ENCODE results near the gene RAB18. TPM values are rescaled to one million over a fixed set of nuclear protein-coding genes. Genes with fewer than 3 reads are reported as not detected.

Gene RAB18
- total RNA-seq, 1 donor from 2014 or later, result 61.6 TPM

DNA sequence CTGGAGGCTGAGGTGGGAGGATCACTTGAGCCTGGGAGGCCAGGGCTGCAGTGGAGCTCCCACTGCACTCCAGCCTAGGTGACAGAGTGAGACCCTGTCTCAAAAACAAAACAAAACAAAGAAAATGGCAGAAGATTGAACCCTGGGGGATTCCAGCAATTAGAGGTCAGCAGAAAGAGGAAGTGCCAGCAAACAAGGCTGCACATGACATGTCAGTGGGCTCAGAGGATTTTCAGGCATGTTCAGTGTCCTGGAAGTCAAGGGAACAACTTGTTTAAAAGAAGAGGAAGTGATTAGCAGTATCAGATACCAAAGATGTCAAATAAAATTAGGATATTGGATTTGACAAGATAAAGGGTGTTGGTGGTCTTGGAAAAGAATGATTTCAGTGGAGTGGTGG is 32.3 kb downstream of the RAB18 start:
- Mint-ChIP-seq H3K4me1 (ENCODE audit: low read depth) (peaks cover 18% of the 10 kb centered on the region), H3K9me3 (no peaks in the 10 kb centered on the region), H3K4me3 (no peak overlapping the region), H3K27me3 (ENCODE audit: insufficient read depth) (no peaks in the 10 kb centered on the region), H3K36me3 (ENCODE audit: low read depth) (peaks cover 31% of the 10 kb centered on the region), H3K27ac (no peak overlapping the region)
- intact Hi-C loops (cut with micrococcal nuclease), result no loop called here
- DNase-seq (ENCODE audit: low spot score), result no peak

- no peak overlapping the region for H3K4me3 Mint-ChIP-seq
- DNase-seq (ENCODE audit: low spot score), result no peak
- H3K4me1 Mint-ChIP-seq (ENCODE audit: low read depth), result peaks cover 13% of the 10 kb centered on the region
- no peaks in the 10 kb centered on the region for H3K9me3 Mint-ChIP-seq
- H3K27ac Mint-ChIP-seq, result no peak overlapping the region
- peaks cover 27% of the 10 kb centered on the region for H3K36me3 Mint-ChIP-seq (ENCODE audit: low read depth)
- no peaks in the 10 kb centered on the region for H3K27me3 Mint-ChIP-seq (ENCODE audit: insufficient read depth)
- intact Hi-C loops (cut with micrococcal nuclease), result no loop called here
These were observed 33.1 kb downstream of the RAB18 start for GRCh38 chr10:27537166-27537565.

DNA sequence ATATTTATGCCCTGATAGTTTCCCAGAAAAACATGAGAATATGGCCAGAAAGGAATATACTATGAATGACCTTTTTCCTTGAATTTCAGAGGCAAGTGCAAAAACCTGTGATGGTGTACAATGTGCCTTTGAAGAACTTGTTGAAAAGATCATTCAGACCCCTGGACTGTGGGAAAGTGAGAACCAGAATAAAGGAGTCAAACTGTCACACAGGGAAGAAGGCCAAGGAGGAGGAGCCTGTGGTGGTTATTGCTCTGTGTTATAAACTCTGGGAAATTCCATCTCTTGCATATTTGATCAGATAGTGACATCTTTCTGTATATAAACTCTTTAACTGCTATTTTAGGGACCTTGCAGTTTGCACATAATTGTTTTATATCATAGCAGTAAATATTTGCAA is 33.7 kb downstream of the RAB18 start:
- intact Hi-C loops (cut with micrococcal nuclease), result no loop called here
- Mint-ChIP-seq H3K9me3 (no peaks in the 10 kb centered on the region), H3K4me1 (ENCODE audit: low read depth) (peaks cover 13% of the 10 kb centered on the region), H3K27ac (no peak overlapping the region), H3K4me3 (no peak overlapping the region), H3K27me3 (ENCODE audit: insufficient read depth) (no peaks in the 10 kb centered on the region), H3K36me3 (ENCODE audit: low read depth) (peaks cover 28% of the 10 kb centered on the region)
- no peak for DNase-seq (ENCODE audit: low spot score)

DNA sequence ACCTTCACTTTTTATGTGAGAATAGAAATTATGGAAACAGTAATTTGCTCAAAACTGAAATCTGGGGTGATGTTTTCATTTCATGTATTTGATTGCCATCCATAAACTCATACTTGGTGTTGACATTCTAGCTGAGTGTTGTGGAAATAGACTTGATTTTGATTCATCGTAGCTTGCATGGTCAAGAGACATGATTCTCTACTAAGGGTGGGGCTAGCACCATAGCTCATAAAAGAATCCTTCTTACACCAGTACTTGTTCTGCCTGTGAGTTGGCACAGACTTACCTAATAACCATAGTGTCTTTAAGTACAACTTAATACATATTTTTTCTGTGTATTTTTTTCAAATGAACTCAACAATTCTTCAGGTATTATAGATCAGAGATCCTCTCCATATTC is 36.6 kb downstream of the RAB18 start:
- peaks cover 13% of the 10 kb centered on the region for H3K4me1 Mint-ChIP-seq (ENCODE audit: low read depth)

GRCh38 chr10:27541796-27542729 is 38.0 kb downstream of the RAB18 start:
- Mint-ChIP-seq H3K27ac (no peak overlapping the region), H3K4me1 (ENCODE audit: low read depth) (peaks cover 13% of the 10 kb centered on the region), H3K4me3 (no peak overlapping the region), H3K9me3 (no peaks in the 10 kb centered on the region), H3K27me3 (ENCODE audit: insufficient read depth) (no peaks in the 10 kb centered on the region), H3K36me3 (ENCODE audit: low read depth) (peaks cover 32% of the 10 kb centered on the region)
- no peak for DNase-seq (ENCODE audit: low spot score)
- intact Hi-C loops (cut with micrococcal nuclease), result no loop called here

More for the DNA sequence above, 36.6 kb downstream of the RAB18 start:
- no peak overlapping the region for H3K4me3 Mint-ChIP-seq
- no peaks in the 10 kb centered on the region for H3K27me3 Mint-ChIP-seq (ENCODE audit: insufficient read depth)
- no peak overlapping the region for H3K27ac Mint-ChIP-seq
- DNase-seq (ENCODE audit: low spot score), result no peak
- no peaks in the 10 kb centered on the region for H3K9me3 Mint-ChIP-seq
- intact Hi-C loops (cut with micrococcal nuclease), result no loop called here
- peaks cover 29% of the 10 kb centered on the region for H3K36me3 Mint-ChIP-seq (ENCODE audit: low read depth)

GRCh38 chr10:27542812-27543211 is 38.7 kb downstream of the RAB18 start:
- Mint-ChIP-seq H3K4me3 (no peak overlapping the region), H3K27ac (no peak overlapping the region), H3K36me3 (ENCODE audit: low read depth) (peaks cover 32% of the 10 kb centered on the region), H3K27me3 (ENCODE audit: insufficient read depth) (no peaks in the 10 kb centered on the region), H3K4me1 (ENCODE audit: low read depth) (peaks cover 9% of the 10 kb centered on the region), H3K9me3 (no peaks in the 10 kb centered on the region)
- intact Hi-C loops (cut with micrococcal nuclease), result no loop called here
- no peak for DNase-seq (ENCODE audit: low spot score)

- peaks cover 15% of the 10 kb centered on the region for H3K36me3 Mint-ChIP-seq (ENCODE audit: low read depth)
- no peak overlapping the region for H3K4me3 Mint-ChIP-seq
- intact Hi-C loops (cut with micrococcal nuclease), result no loop called here
- no peak overlapping the region for H3K27ac Mint-ChIP-seq
- no peak for DNase-seq (ENCODE audit: low spot score)
- no peaks in the 10 kb centered on the region for H3K4me1 Mint-ChIP-seq (ENCODE audit: low read depth)
- H3K27me3 Mint-ChIP-seq (ENCODE audit: insufficient read depth), result no peaks in the 10 kb centered on the region
- H3K9me3 Mint-ChIP-seq, result no peaks in the 10 kb centered on the region
These were observed 42.9 kb downstream of the RAB18 start for GRCh38 chr10:27547047-27547446.

- no peak overlapping the region for H3K27ac Mint-ChIP-seq
These were observed 43.4 kb downstream of the RAB18 start for GRCh38 chr10:27547482-27547881.

GRCh38 chr10:27550823-27551222 is 46.7 kb downstream of the RAB18 start:
- intact Hi-C loops (cut with micrococcal nuclease), result no loop called here
- Mint-ChIP-seq H3K4me1 (ENCODE audit: low read depth) (no peaks in the 10 kb centered on the region), H3K27ac (no peak overlapping the region), H3K4me3 (no peak overlapping the region), H3K36me3 (ENCODE audit: low read depth) (peaks cover 5% of the 10 kb centered on the region), H3K27me3 (ENCODE audit: insufficient read depth) (no peaks in the 10 kb centered on the region), H3K9me3 (no peaks in the 10 kb centered on the region)
- DNase-seq (ENCODE audit: low spot score), result no peak

More at GRCh38 chr10:27547482-27547881, 43.4 kb downstream of the RAB18 start:
- intact Hi-C loops (cut with micrococcal nuclease), result no loop called here
- Mint-ChIP-seq H3K27me3 (ENCODE audit: insufficient read depth) (no peaks in the 10 kb centered on the region), H3K4me3 (no peak overlapping the region), H3K4me1 (ENCODE audit: low read depth) (no peaks in the 10 kb centered on the region), H3K9me3 (no peaks in the 10 kb centered on the region), H3K36me3 (ENCODE audit: low read depth) (peaks cover 15% of the 10 kb centered on the region)
- no peak for DNase-seq (ENCODE audit: low spot score)

DNA sequence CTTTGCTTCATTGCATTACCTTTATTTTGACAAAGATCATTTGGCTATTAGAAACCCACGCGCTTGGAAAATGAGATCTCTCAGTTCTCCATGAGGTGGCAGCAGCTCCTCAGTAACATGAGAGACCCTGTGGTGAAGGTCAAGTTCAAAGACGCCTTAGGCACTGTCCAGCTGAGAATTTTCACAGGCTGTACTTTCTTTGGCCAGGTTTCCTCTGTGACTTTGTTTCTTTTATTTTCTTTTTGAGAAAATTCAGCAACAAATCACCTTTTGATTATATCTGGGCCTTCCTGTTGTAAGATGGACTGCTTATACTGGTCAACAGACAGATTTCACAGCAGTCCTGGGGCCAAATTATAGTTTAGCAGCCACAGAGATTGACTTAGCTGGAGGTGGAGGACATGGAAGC is 54.5 kb downstream of the RAB18 start:
- Mint-ChIP-seq H3K27me3 (ENCODE audit: insufficient read depth) (peaks cover 4% of the 10 kb centered on the region), H3K4me1 (ENCODE audit: low read depth) (no peaks in the 10 kb centered on the region), H3K9me3 (no peaks in the 10 kb centered on the region), H3K4me3 (no peak overlapping the region), H3K27ac (no peak overlapping the region), H3K36me3 (ENCODE audit: low read depth) (no peaks in the 10 kb centered on the region)
- intact Hi-C loops (cut with micrococcal nuclease), result loop anchor here (1.0 to 5.0 kb wide), 5 partner anchors 98 to 824 kb away; no protein-coding TSS in a partner anchor
- DNase-seq (ENCODE audit: low spot score), result peak; percentile 5

- Mint-ChIP-seq H3K4me3 (no peak overlapping the region), H3K4me1 (ENCODE audit: low read depth) (peaks cover 17% of the 10 kb centered on the region), H3K27ac (no peak overlapping the region), H3K9me3 (no peaks in the 10 kb centered on the region), H3K27me3 (ENCODE audit: insufficient read depth) (peaks cover 4% of the 10 kb centered on the region), H3K36me3 (ENCODE audit: low read depth) (peaks cover 2% of the 10 kb centered on the region)
- intact Hi-C loops (cut with micrococcal nuclease), result no loop called here
- no peak for DNase-seq (ENCODE audit: low spot score)
These were observed 57.2 kb downstream of the RAB18 start for GRCh38 chr10:27561334-27561733.

- Mint-ChIP-seq H3K27me3 (ENCODE audit: insufficient read depth) (peaks cover 4% of the 10 kb centered on the region), H3K36me3 (ENCODE audit: low read depth) (peaks cover 3% of the 10 kb centered on the region), H3K4me1 (ENCODE audit: low read depth) (peaks cover 32% of the 10 kb centered on the region), H3K27ac (no peak overlapping the region), H3K4me3 (peak overlapping the region; percentile 48), H3K9me3 (no peaks in the 10 kb centered on the region)
- intact Hi-C loops (cut with micrococcal nuclease), result no loop called here
- no peak for DNase-seq (ENCODE audit: low spot score)
These were observed 60.3 kb downstream of the RAB18 start for GRCh38 chr10:27564398-27564797.

DNA sequence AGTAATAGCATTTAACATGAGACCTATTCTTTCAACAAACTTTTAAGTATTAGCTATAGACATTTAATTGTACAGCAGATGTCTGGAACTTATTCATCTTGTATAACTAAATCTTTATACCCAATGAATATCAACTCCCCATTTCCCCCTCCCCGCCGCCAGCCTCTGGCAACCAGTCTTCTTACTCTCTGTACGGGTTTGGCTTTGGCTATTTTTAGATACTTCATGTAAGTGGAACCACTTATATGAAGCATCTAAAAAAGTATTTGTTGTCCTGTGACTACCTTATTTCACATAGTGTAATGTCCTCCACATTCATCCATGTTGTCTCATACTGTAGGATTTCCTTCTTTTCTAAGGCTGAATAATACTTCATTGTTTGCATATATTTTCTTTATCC is 60.8 kb downstream of the RAB18 start:
- peaks cover 3% of the 10 kb centered on the region for H3K36me3 Mint-ChIP-seq (ENCODE audit: low read depth)
- intact Hi-C loops (cut with micrococcal nuclease), result no loop called here
- peaks cover 6% of the 10 kb centered on the region for H3K27me3 Mint-ChIP-seq (ENCODE audit: insufficient read depth)
- H3K4me1 Mint-ChIP-seq (ENCODE audit: low read depth), result peaks cover 32% of the 10 kb centered on the region
- H3K4me3 Mint-ChIP-seq, result no peak overlapping the region
- H3K9me3 Mint-ChIP-seq, result no peaks in the 10 kb centered on the region
- H3K27ac Mint-ChIP-seq, result peak overlapping the region; percentile 27
- no peak for DNase-seq (ENCODE audit: low spot score)

Data from activated T-helper 1 cell treated with anti-CD3 and anti-CD28 coated beads, Interleukin-12 subunit alpha, Interleukin-12 subunit beta, Interleukin-2, Interleukin-4 antibody, amounts not matched to agents 30 ng/mL and 10 ng/mL and 1 ng/mL, durations not matched to agents 14 hours and 24 hours and 36 hours (primary cell).